NCI-H2196 treated with DMSO at 0.1 percent for 48 hours (cell line): Measurements from ENCODE around the gene IFIT1.
"Not testable (repeated sequence)": the region's sequence is repeated elsewhere in the genome, so short reads cannot be mapped to it uniquely, and the experiment has no call there.

Experiments used
- DNase-seq: peaks from one replicate; lab custom pipeline; 2025; ENCODE audit not compliant: unreplicated experiment; lab: John Stamatoyannopoulos, UW

Gene IFIT1

DNA sequence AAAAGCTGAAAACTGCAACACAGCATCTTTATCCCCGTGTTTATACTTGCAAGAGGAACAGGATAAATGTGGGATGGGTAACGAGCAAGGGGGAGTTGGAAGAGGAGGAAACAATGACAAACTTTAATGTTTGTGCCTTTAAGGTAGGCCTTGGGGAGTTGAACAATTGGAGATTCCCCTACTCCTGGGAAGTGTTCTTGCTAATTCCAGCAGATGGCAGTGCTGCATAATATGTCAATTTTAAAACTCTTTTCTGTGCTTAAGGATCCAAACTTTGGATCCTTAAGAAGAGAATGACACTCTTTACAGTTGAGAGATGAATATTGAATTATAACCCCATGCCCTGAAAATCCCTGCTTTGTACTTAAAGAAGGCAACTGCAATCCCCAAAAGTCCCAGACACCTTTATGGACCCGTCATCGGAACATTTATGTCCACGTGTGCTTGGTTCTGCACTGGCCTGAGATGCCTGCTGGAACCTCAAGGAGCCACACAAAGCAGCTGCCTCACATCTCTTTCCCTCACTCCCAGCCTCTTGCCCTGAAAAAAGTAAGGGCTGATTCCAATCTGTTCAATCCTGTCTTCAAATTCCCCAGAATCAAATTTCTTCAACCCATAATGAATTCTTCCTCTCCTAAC lies 33.9 kb downstream of the IFIT1 start:
- DNase-seq: no peak

DNA sequence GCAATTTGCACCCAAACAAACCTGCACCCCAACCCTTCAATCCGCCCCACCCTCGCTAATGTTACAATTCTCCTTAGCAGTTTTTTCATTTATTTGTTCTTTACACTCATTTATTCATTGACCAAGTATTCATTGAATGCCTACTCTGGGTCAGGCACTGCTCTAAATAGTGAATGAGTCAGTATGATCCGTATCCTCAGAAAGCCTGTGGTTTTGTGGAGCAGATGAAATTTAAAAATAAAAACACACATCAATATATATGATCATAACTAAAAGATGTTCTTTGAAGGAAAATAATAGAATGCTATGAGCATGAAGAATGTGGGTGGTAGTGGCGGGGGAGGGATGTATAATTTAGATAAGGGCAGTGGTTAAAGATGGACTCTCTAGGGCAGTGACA lies 35.2 kb downstream of the IFIT1 start:
- no peak for DNase-seq

DNA sequence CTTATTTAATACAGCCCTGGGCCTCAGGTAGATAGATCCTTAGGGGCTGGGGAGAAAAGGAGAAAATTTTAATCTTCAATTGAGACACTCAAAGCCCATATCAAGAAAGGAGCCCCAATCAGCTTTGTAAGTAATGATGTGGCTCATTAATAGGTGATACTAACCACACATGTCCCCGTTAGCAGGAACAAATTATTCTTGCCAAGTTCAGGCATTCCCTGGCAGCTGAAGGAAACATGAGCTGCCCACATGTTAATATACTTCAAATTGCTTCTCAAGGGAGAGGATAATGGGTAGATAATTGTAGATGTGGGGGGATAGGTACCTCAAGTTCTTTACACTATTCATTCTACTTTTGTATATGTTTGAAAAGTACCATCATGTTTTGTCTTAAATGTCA lies 36.5 kb downstream of the IFIT1 start:
- no peak for DNase-seq

DNA sequence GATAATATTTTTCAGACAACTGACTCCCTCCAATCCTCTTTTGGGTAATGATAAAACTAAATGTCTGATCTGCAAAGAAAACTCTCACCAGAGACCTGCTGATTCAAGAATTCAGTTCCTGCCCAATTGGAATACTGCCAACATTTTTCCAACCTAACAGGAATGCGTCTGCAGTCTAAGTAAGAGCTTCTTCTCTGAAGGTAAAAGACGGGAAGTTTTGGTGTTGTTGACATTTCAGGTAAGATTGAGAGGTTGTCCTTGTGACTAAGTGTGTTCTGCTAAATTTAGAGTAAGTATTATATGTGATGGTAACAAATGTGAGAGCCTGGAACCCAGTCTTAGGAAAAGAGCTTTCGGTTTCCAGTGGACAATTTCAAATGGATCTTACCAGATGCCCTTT lies 39.6 kb downstream of the IFIT1 start:
- DNase-seq: no peak

DNA sequence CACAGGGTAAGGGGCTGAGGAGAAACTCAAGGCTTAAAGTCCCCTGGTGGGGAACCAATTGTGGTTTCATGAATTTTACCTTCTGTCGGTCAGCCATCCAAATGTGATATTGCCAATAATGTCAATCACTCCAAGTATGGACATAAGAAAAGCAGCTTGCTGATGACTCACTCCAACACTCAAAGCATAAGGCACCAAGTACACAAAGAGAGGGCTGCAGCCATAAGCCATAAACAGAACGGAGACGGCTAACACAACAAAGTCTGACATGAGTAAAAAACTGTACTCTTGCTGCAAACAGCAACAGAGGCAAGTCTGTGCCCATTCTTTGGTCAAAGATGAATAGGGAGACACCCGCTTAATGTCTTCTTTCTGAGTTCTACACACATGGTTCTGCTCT lies 46.1 kb downstream of the IFIT1 start:
- DNase-seq: no peak

DNA sequence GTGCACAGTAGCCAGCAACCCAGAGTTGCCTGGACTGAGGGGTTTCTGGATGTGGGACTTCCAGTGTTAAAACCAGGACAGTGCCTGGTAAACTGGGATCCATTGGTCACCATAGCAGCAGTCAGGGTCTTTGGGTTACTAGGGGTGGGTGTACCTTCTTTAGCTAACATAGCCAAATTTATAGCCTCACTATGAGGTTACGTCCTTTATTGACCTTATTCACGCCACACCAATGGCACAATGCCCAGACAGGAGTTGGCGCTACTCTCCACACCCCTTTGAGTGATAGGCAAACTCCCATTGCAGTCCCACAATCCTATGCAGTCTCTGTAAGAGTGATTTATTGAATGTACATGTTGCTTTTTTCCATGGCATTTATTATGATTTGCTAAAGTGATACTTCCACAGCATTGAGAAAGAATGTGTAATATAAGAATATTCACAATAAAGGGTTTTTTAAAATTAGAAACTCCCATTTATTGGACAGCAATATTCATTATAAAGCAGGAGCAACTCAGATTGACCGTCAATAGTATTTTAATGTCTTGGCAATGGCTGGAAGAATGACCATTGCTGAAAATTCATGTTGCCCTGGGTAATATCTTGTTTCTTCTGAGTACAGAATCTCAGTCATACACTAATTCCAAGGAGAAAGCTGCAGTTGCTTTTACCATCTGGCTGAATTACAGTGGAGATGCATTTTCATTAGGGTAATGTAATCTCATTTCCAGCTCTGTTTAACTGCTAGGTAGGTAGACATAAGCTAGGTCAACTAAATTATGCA lies 48.0 kb downstream of the IFIT1 start:
- no peak for DNase-seq

DNA sequence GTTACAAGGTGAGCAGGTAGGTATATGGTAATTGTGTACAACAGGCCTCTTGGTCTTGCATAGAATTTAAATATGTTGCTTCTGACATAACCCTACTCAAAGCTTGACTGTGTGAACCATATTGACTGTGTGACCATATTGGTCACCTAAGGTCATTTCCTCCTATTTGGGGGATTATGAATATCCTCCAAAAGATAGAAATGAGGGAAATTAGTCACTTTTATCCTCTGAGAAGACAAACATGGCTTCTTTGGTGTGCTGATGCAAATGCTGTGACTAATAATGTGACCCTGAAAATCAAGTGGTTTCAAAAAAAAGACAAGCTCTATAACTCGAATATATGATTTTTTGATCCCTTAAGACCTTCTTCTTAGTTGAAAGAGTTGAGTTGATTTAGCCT lies 49.9 kb downstream of the IFIT1 start:
- no peak for DNase-seq

DNA sequence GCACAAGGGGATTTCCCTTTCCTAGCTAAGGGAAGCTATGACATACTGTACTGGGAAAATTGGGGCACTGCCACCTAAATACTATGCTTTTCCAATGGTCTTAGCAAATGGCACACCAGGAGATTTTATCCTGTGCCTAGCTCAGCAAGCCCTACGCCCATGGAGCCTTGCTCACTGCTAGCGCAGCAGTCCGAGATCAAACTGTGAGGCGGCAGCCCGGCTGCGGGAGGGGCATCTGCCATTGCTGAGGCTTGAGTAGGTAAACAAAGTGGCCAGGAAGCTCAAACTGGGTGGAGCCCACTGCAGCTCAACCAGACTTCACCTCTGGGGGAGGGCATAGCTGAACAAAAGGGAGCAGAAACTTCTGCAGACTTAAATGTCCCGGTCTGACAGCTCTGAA lies 52.4 kb downstream of the IFIT1 start:
- not testable (repeated sequence) for DNase-seq

DNA sequence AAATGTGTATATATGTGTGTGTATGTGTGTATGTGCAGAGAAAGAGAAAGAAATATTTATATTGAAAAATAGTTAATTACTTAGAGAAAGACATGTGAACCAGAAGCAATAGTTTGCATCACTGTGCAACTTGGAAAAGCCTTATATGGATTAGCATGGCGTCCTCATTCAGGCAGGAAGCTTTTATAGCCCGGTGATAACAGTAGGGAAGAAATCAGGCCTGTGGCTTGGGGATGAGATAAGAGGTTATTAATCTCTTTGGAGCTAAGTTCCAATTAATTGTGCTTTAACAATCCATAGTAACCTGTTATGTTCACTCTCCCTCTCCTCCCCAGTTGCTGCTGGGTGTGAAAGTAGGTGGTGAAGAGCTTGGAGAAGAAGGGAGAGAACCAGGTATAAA lies 58.5 kb downstream of the IFIT1 start:
- DNase-seq: no peak

DNA sequence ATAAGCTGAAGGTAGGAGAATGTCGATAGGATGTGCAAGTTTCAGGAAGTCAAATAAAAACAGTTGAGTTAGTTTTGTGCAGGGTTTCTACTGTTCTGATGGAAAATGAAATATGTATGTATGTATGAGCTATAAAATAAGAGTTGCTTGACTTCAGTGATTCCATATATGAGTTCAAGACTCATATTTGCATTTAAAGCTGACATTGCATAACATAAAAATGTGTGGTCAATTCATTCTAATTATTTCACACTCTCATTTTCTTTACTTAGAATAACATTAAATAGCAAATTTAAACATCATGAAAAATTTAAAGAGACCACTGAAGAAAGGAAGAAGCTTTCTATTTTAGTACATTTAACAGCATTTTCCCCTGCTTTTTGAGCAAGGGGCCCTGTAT lies 59.8 kb downstream of the IFIT1 start:
- DNase-seq: no peak

DNA sequence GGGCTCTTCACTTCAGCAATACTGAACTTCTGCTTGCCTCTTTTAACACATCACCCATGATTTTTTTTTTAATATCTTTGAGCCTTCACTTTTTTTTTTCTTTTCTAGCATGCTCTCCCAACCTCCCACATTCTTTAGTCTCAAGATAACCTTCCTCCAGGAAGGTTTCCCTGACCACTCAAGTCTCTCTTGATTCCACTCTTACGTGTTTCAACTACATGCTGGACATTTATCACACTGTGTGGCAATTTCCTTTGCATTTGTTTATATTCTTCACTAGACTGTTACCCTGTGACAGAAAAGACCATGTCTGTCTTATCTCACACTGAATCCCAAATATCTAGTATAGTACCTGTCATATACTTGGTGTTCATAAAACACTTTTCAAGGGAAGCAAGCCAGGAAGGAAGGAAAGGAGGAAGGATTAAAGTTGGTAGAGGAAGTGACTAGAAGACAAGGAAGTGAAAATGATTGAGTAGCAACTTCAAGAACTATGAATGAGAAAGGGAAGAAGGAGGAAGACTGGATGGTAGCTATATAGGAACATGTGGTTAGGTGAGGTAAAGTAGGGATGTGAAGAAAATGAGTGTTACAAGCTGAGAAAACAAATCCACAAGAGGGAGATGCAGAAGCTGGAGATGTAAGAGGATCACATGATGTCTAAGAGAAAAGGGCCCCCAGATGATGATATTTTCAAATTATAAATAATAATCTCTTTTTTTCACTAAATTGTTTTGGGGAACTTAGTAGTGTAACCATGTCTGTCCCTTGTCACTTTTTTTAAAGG lies 62.3 kb downstream of the IFIT1 start:
- no peak for DNase-seq
